GM12865 (cell line): ENCODE data around the gene SSBP4.
A peak's percentile ranks its signal among the peaks of the same experiment; 100 is the strongest.

Experiments
- DNase-seq: peaks from one replicate; pipeline ENCODE4 v3.0.0; 2010; ENCODE audit warnings: low read depth
- H3K4me3 ChIP-seq: 2 replicates; pipeline ENCODE4 v1.5.1; 2011; ENCODE audit warnings: mild to moderate bottlenecking, low read depth, low read length, control low read depth
- CTCF ChIP-seq: IDR thresholded peaks from 2 replicates; pipeline ENCODE4 v1.5.1; 2011; ENCODE audit warnings: low read length, control low read depth, low read depth, inconsistent platforms; ENCODE audit not compliant: insufficient read depth; ENCODE audit errors: missing control alignments

The SSBP4 gene

GRCh38 chr19:18478545-18479311 lies 59.5 kb downstream of the SSBP4 start:
- DNase-seq, result peak; percentile 88
- no peak for TF ChIP-seq CTCF
- H3K4me3 ChIP-seq, result no peak overlapping the region

- no peak overlapping the region for H3K4me3 ChIP-seq
- TF ChIP-seq CTCF, result no peak
- no peak for DNase-seq
These were observed 61.0 kb downstream of the SSBP4 start for GRCh38 chr19:18480006-18480691.

GRCh38 chr19:18481505-18482222 lies 62.5 kb downstream of the SSBP4 start:
- no peak for DNase-seq
- no peak for TF ChIP-seq CTCF
- no peak overlapping the region for H3K4me3 ChIP-seq

- DNase-seq, result no peak
- no peak overlapping the region for H3K4me3 ChIP-seq
- no peak for TF ChIP-seq CTCF
These were observed 64.1 kb downstream of the SSBP4 start for GRCh38 chr19:18483119-18483890.
